Neural crest cell (in vitro differentiated cells): ENCODE data around the gene AGPS. TPM values are rescaled to one million over a fixed set of nuclear protein-coding genes. Genes with fewer than 3 reads are reported as not detected.
A peak's percentile ranks its signal among the peaks of the same experiment; 100 is the strongest.

Experiments
- DNase-seq: peaks from one replicate; pipeline ENCODE4 v3.0.0; 2021; ENCODE audit warnings: low read depth, mixed read lengths, low spot score
- H3K27ac Mint-ChIP-seq: one replicate; pipeline ENCODE4 v1.8.0; 2021; ENCODE audit warnings: mild to moderate bottlenecking, mixed read lengths; ENCODE audit not compliant: unreplicated experiment
- H3K27me3 Mint-ChIP-seq: 2 replicates; pipeline ENCODE4 v1.8.0; 2021; ENCODE audit warnings: low read depth, mild to moderate bottlenecking, mixed read lengths
- H3K36me3 Mint-ChIP-seq: 2 replicates; pipeline ENCODE4 v1.8.0; 2021; ENCODE audit warnings: low read depth, mild to moderate bottlenecking, mixed read lengths
- H3K4me1 Mint-ChIP-seq: 2 replicates; pipeline ENCODE4 v1.8.0; 2021; ENCODE audit warnings: mixed read lengths
- H3K4me3 Mint-ChIP-seq: one replicate; pipeline ENCODE4 v1.8.0; 2021; ENCODE audit warnings: mild to moderate bottlenecking, mixed read lengths
- H3K9me3 Mint-ChIP-seq: 2 replicates; pipeline ENCODE4 v1.8.0; 2021; ENCODE audit warnings: mixed read lengths
- CTCF ChIP-seq: fragments of 200-600 bp; sonication (generic); conservative IDR thresholded peaks from 2 replicates; pipeline ENCODE4 v1.5.0; 2021; ENCODE audit warnings: antibody characterized with exemption, mild to moderate bottlenecking
- total RNA-seq: library from RNA; stranded (reverse); gene quantifications from 2 replicates; pipeline ENCODE4 v1.2.1, GENCODE V29; 2021

Gene AGPS
- total RNA-seq, 1 donor from 2014 or later: 51.5 TPM

DNA sequence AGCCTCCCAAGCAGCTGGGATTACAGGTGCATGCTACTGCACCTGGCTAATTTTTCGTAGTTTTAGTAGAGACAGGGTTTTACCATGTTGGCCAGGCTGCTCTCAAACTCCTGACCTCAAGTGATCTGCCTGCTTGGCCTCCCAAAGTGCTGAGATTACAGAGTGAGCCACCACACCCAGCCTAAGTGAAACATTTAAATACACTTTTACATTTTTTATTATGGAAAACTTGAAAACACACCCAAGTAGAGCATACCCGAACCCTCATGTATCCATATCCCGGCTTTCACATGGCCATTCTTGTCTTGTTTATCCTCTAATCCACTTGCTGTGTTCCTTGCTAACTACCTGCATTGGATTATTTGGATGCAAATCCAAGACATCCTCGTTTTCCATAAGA is 13.2 kb upstream of the AGPS start:
- Mint-ChIP-seq H3K27ac (no peak overlapping the region), H3K4me1 (no peaks in the 10 kb centered on the region), H3K27me3 (no peaks in the 10 kb centered on the region), H3K36me3 (peaks cover 6% of the 10 kb centered on the region), H3K4me3 (no peak overlapping the region), H3K9me3 (peaks cover 8% of the 10 kb centered on the region)
- DNase-seq: no peak
- no peak for TF ChIP-seq CTCF

GRCh38 chr2:177380181-177380580 is 12.4 kb upstream of the AGPS start:
- peaks cover 5% of the 10 kb centered on the region for H3K9me3 Mint-ChIP-seq
- no peak overlapping the region for H3K27ac Mint-ChIP-seq
- no peak for TF ChIP-seq CTCF
- H3K36me3 Mint-ChIP-seq: peaks cover 4% of the 10 kb centered on the region
- no peaks in the 10 kb centered on the region for H3K27me3 Mint-ChIP-seq
- no peak overlapping the region for H3K4me3 Mint-ChIP-seq
- no peaks in the 10 kb centered on the region for H3K4me1 Mint-ChIP-seq
- DNase-seq: no peak

- Mint-ChIP-seq H3K4me1 (no peaks in the 10 kb centered on the region), H3K36me3 (peaks cover 2% of the 10 kb centered on the region), H3K4me3 (no peak overlapping the region), H3K27me3 (no peaks in the 10 kb centered on the region), H3K27ac (no peak overlapping the region), H3K9me3 (no peaks in the 10 kb centered on the region)
- no peak for TF ChIP-seq CTCF
- DNase-seq: no peak
Observed at GRCh38 chr2:177383935-177384334, 8.6 kb upstream of the AGPS start.

- TF ChIP-seq CTCF: no peak
- DNase-seq: no peak
- Mint-ChIP-seq H3K9me3 (no peaks in the 10 kb centered on the region), H3K4me1 (no peaks in the 10 kb centered on the region), H3K36me3 (peaks cover 2% of the 10 kb centered on the region), H3K27ac (no peak overlapping the region), H3K4me3 (no peak overlapping the region), H3K27me3 (no peaks in the 10 kb centered on the region)
Observed at GRCh38 chr2:177385151-177385550, 7.4 kb upstream of the AGPS start.

- Mint-ChIP-seq H3K9me3 (no peaks in the 10 kb centered on the region), H3K27ac (peak overlapping the region; percentile 90), H3K4me3 (peak overlapping the region; percentile 97), H3K27me3 (no peaks in the 10 kb centered on the region), H3K4me1 (peaks cover 35% of the 10 kb centered on the region), H3K36me3 (no peaks in the 10 kb centered on the region)
- TF ChIP-seq CTCF: no peak
- DNase-seq: no peak
Observed at GRCh38 chr2:177391822-177392372, 676 bp upstream of the AGPS start.
